Measurements from ENCODE around the gene ABHD3. TPM values are rescaled to one million over a fixed set of nuclear protein-coding genes. Genes with fewer than 3 reads are reported as not detected.

The ABHD3 gene
- 5.1 and 7.5 TPM in 2 replicates for total RNA-seq

GRCh38 chr18:21704603-21705364, at the start of gene ABHD3:
Gene ABHD3 (minus strand): TSS chr18:21704774. CDS start chr18:21704665, 109 bp downstream.

GRCh38 chr18:21740538-21741311, 36.2 kb upstream of the ABHD3 start, which contains the start of gene MIB1:
Gene MIB1 (plus strand): TSS chr18:21740792. CDS start chr18:21741584, 792 bp downstream.

GRCh38 chr18:21612125-21613039, 92.2 kb downstream of the ABHD3 start, which contains the start of gene SNRPD1:
Gene SNRPD1 (plus strand): TSS chr18:21612314. CDS start chr18:21612430, 116 bp downstream.

Other genes with a start within 250 kb of the ABHD3 start
- gene ESCO1, start 104.1 kb downstream of the ABHD3 start, total RNA-seq, result 10.5 and 10.8 TPM in 2 replicates
- gene SNRPD1, start 92.5 kb downstream of the ABHD3 start, total RNA-seq, result 7.2 and 8.3 TPM in 2 replicates
- 24.0 and 28.5 TPM in 2 replicates for gene MIB1, start 36.0 kb upstream of the ABHD3 start, total RNA-seq

Measured in cardiac atrium fibroblast (primary cell).